A549 (cell line): ENCODE data around the gene ASIC2. TPM values are rescaled to one million over a fixed set of nuclear protein-coding genes. Genes with fewer than 3 reads are reported as not detected.

Source experiments
- ATAC-seq, 2 experiments: fragments of 200-7000 bp in 1 of 2; fragments of >200 bp in 1 of 2; cut with Nextera tagmentation in 1 of 2; cut with Tn5 transposase in 1 of 2; 3 replicates each; pipeline versions ENCODE4 v1.8.0 to v1.9.1; 2018 to 2020; ENCODE audit warnings: mild to moderate bottlenecking in 1 of 2, moderate library complexity in 1 of 2
- CTCF ChIA-PET: fragments of 300-600 bp; sonication (Branson Sonifier 250); formaldehyde crosslinking; extraction: SDS; loops from one replicate; lab custom pipeline; 2021; ENCODE audit warnings: antibody characterized with exemption, inconsistent platforms; lab: Yijun Ruan, JAX
- POLR2A ChIA-PET: fragments of 350-600 bp; formaldehyde crosslinking; extraction: SDS; loops from one replicate; lab custom pipeline; 2021; ENCODE audit warnings: antibody characterized with exemption, inconsistent platforms; lab: Yijun Ruan, JAX
- DNase-seq, 2 experiments: peaks; one replicate each; pipeline versions ENCODE4 v3.0.0 to v3.0.0-alpha.2; 2011 to 2016; ENCODE audit warnings: low read depth in 1 of 2, low spot score in 1 of 2
- FAIRE-seq: peaks from 2 replicates; lab custom pipeline; 2011; peaks lifted over from hg19 to GRCh38; lab: Jason Lieb, UNC
- H3K27ac ChIP-seq, 2 experiments: fragments of >200 bp; sonication (Bioruptor Twin); formaldehyde crosslinking; 3 replicates each; pipeline ENCODE4 v1.5.1; 2016 to 2017
- H3K4me1 ChIP-seq: fragments of >200 bp; sonication (Bioruptor Twin); formaldehyde crosslinking; 3 replicates; pipeline ENCODE4 v1.6.1; 2016
- H3K4me2 ChIP-seq: fragments of >200 bp; sonication (Bioruptor Twin); formaldehyde crosslinking; 3 replicates; pipeline ENCODE4 v1.6.1; 2016
- H3K4me3 ChIP-seq: fragments of >200 bp; sonication (Bioruptor Twin); formaldehyde crosslinking; 3 replicates; pipeline ENCODE4 v1.5.1; 2016
- H3K9me3 ChIP-seq: fragments of >200 bp; sonication (Bioruptor Twin); formaldehyde crosslinking; 3 replicates; pipeline ENCODE4 v1.6.1; 2016
- BHLHE40 ChIP-seq: IDR thresholded peaks from 2 replicates; pipeline ENCODE4 v1.6.1; 2012; ENCODE audit warnings: low read depth, low read length, inconsistent platforms
- CBX8 ChIP-seq: fragments of 200-600 bp; sonication (generic); IDR thresholded peaks from 2 replicates; pipeline ENCODE4 v1.6.1; 2016
- CEBPB ChIP-seq, 2 experiments: fragments of >200 bp in 1 of 2; sonication (Bioruptor Twin) in 1 of 2; formaldehyde crosslinking in 1 of 2; IDR thresholded peaks; 2 replicates each; pipeline ENCODE4 v1.6.1; 2012 to 2016
- FOXS1 ChIP-seq: fragments of 250-450 bp; sonication (Bioruptor Pico); IDR thresholded peaks from 2 replicates; pipeline ENCODE4 v1.5.0; 2020; ENCODE audit warnings: mild to moderate bottlenecking, moderate library complexity
- HDAC2 ChIP-seq: fragments of 200-600 bp; sonication (generic); IDR thresholded peaks from 2 replicates; pipeline ENCODE4 v1.6.1; 2016
- HOXB13 ChIP-seq: fragments of 250-450 bp; sonication (Bioruptor Pico); IDR thresholded peaks from 2 replicates; pipeline ENCODE4 v1.5.0; 2020; ENCODE audit warnings: low read depth, mild to moderate bottlenecking, moderate library complexity
- HOXB5 ChIP-seq: fragments of 250-450 bp; sonication (Bioruptor Pico); IDR thresholded peaks from 2 replicates; pipeline ENCODE4 v1.5.0; 2020; ENCODE audit warnings: mild to moderate bottlenecking, moderate library complexity
- KDM1A ChIP-seq: fragments of 200-600 bp; sonication (generic); IDR thresholded peaks from 2 replicates; pipeline ENCODE4 v1.6.1; 2016; ENCODE audit warnings: low read depth, mild to moderate bottlenecking
- KDM5A ChIP-seq: fragments of 200-600 bp; sonication (generic); IDR thresholded peaks from 2 replicates; pipeline ENCODE4 v1.6.1; 2016; ENCODE audit warnings: antibody characterized with exemption, mild to moderate bottlenecking
- MYC ChIP-seq: IDR thresholded peaks from 2 replicates; pipeline ENCODE4 v1.6.1; 2012; ENCODE audit warnings: mild to moderate bottlenecking, inconsistent platforms, low read length, improper control_type of control experiment, borderline replicate concordance
- NR3C1 ChIP-seq: fragments of >200 bp; sonication (Bioruptor Twin); formaldehyde crosslinking; IDR thresholded peaks from 3 replicates; pipeline ENCODE4 v1.6.1; 2017
- PHF8 ChIP-seq: fragments of 200-600 bp; sonication (generic); IDR thresholded peaks from 2 replicates; pipeline ENCODE4 v1.6.1; 2016; ENCODE audit warnings: low read depth, mild to moderate bottlenecking, antibody characterized with exemption, moderate library complexity, borderline replicate concordance
- POLR2AphosphoS2 ChIP-seq: conservative IDR thresholded peaks from 2 replicates; pipeline ENCODE4 v1.6.1; 2012; ENCODE audit warnings: low read length, improper control_type of control experiment, inconsistent platforms
- RAD21 ChIP-seq, 2 experiments: fragments of >200 bp in 1 of 2; sonication (Bioruptor Twin) in 1 of 2; formaldehyde crosslinking in 1 of 2; IDR thresholded peaks in 1 of 2; conservative IDR thresholded peaks in 1 of 2; 2 replicates in 1 of 2; 3 replicates in 1 of 2; pipeline ENCODE4 v1.6.1; 2012 to 2018; ENCODE audit warnings: inconsistent platforms in 1 of 2
- RCOR1 ChIP-seq: fragments of 150-350 bp; IDR thresholded peaks from 2 replicates; pipeline ENCODE4 v1.6.1; 2014; ENCODE audit warnings: antibody characterized with exemption, low read length, low read depth
- RFX5 ChIP-seq: fragments of 450-650 bp; IDR thresholded peaks from 2 replicates; pipeline ENCODE4 v1.7.1; 2014; ENCODE audit warnings: antibody characterized with exemption, mild to moderate bottlenecking, moderate library complexity
- SMC3 ChIP-seq: fragments of >200 bp; sonication (Bioruptor Twin); formaldehyde crosslinking; IDR thresholded peaks from 3 replicates; pipeline ENCODE4 v1.6.1; 2018; ENCODE audit warnings: inconsistent platforms
- TFCP2L1 ChIP-seq: fragments of 250-450 bp; sonication (Bioruptor Pico); IDR thresholded peaks from 2 replicates; pipeline ENCODE4 v1.5.0; 2021; ENCODE audit warnings: mild to moderate bottlenecking
- ZC3H11A ChIP-seq: fragments of 450-650 bp; IDR thresholded peaks from 2 replicates; pipeline ENCODE4 v1.6.1; 2014; ENCODE audit warnings: antibody characterized with exemption, mild to moderate bottlenecking
- WGBS: methylation state at CpG from one replicate; pipeline ENCODE4 v1.1.6; 2017; ENCODE audit errors: missing lambda C conversion rate; 5-methylcytosine and 5-hydroxymethylcytosine counted together
- polyA plus RNA-seq, 4 experiments: library from polyadenylated mRNA; depleted of rRNA in 3 of 4; stranded (reverse); fragments of >200 nt; fragmentation: RNase III in 1 of 4; extraction: RNeasy Plus Mini Kit Qiagen cat#74134 plus additional on column Dnase treatment in 1 of 4; gene quantifications; 2 replicates in 3 of 4; 3 replicates in 1 of 4; pipeline ENCODE4 v1.2.3, GENCODE V29; 2011 to 2017
- TF ChIP-seq, protein P1 (sequence below): fragments of 250-450 bp; sonication (Bioruptor Pico); IDR thresholded peaks from 2 replicates; pipeline ENCODE4 v1.5.0; 2021; ENCODE audit warnings: mild to moderate bottlenecking, moderate library complexity, borderline replicate concordance
- TF ChIP-seq, protein P2 (sequence below): fragments of 150-350 bp; IDR thresholded peaks from 2 replicates; pipeline ENCODE4 v1.6.1; 2014; ENCODE audit warnings: low read depth, mild to moderate bottlenecking, low read length
- TF ChIP-seq, protein P3 (sequence below): IDR thresholded peaks from 2 replicates; pipeline ENCODE4 v1.6.1; 2012

ASIC2 gene
- polyA plus RNA-seq, 2 of the 4 experiments (the other 2 are of a cell fraction), result 1.5 to 1.9 TPM

DNA sequence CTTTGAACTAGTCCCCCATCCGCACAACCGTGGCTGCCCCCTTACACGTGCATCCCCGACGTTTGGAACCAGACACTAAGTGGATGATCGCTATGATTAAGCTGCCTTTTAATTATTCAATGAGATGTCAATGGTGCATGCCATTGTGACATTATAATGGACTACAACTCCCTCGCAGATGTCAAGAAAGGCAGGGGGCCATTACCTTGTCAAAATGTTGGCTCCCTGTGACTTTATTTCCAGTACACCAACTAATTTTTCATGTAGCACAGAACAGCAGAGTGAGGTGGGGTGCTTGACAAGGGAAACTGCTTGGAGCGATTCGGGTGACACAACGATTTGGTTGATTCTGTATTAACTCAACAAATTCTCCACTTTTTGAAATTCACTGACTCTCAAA, 26.5 kb downstream of the ASIC2 start:
- WGBS, result 83% methylated on average over 10 of the region's 10 CpGs
- Histone ChIP-seq H3K27ac (peak overlapping the region; percentile 26 to 63; a peak in 4 of 6 replicates), H3K9me3 (no peaks in the 10 kb centered on the region), H3K4me2 (peak overlapping the region; percentile 68), H3K4me1 (peaks cover 28% of the 10 kb centered on the region), H3K4me3 (no peak overlapping the region)
- FAIRE-seq (no peak), DNase-seq (no peak), ATAC-seq (no peak)
- no peak for TF ChIP-seq KDM5A
- POLR2A ChIA-PET, result no interaction called here
- CTCF ChIA-PET, result interaction anchor here (1.8 to 3.5 kb wide), 2 partner anchors 24 to 268 kb away, joined by 4 to 20 read pairs; no protein-coding TSS in a partner anchor

DNA sequence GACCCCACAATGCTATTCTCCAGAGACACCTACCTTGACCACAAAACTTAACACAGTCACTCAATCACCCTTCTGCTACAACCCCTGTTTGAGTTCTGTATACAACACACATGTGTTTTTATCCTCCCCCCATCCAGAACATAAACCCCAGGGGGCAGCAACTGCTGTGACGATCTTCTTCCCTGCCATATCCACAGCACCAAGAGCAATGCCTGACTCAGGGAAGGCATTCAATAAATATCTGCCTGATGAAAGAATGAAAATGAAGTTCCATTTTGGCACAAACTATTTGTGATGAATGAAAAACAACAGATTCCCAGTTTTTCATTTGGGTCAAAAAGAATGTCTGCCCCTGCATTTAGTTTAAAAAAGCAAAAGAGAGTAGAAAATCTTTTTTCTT, 27.0 kb downstream of the ASIC2 start:
- DNase-seq (no peak), FAIRE-seq (peak; percentile 36), ATAC-seq (no peak)
- peak overlapping the region; percentile 10 to 63; a peak in 3 of 6 replicates for H3K27ac ChIP-seq
- H3K4me3 ChIP-seq, result no peak overlapping the region
- H3K9me3 ChIP-seq, result no peaks in the 10 kb centered on the region
- no peak overlapping the region; the same call in 2 of the 3 replicates for H3K4me2 ChIP-seq
- 77% methylated on average over 1 of the region's 1 CpG for WGBS
- no peak for TF ChIP-seq HDAC2
- ChIA-PET CTCF (interaction anchor here (3.5 kb wide), 1 partner anchor 25 kb away, joined by 20 read pairs; no protein-coding TSS in a partner anchor), POLR2A (no interaction called here)
- H3K4me1 ChIP-seq, result peaks cover 28% of the 10 kb centered on the region

DNA sequence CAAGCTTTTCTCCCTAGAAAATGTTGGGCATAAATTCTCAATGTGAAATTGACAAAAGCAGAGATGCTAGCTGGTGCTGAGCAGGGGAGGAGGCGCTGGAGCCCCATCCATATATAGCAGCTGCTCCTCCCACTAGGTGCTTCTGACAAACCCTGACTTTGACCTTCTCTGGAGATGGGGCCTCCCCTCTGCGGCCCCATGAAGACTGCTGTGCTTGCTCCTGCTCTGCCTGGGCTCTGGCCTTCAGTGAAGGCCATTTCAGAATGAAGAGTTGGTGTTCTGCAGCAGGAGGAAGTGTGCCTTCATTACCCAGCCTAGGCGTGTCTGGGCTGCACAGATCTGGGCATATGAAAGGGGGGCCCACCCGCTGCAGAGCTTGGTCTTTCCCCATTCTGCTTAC, 29.7 kb downstream of the ASIC2 start:
- TF ChIP-seq MYC (no peak), FOXS1 (CRISPR knock-in tag) (no peak), RAD21 (conservative IDR thresholded peaks at IDR 0.05 in 1 of 2, IDR thresholded peaks at IDR 0.05 in 1 of 2) (no peak), HOXB5 (CRISPR knock-in tag) (no peak)
- Histone ChIP-seq H3K9me3 (no peaks in the 10 kb centered on the region), H3K4me1 (peaks cover 28% of the 10 kb centered on the region), H3K4me3 (no peak overlapping the region), H3K27ac (no peak overlapping the region), H3K4me2 (no peak overlapping the region)
- DNase-seq (no peak), ATAC-seq (no peak), FAIRE-seq (no peak)
- ChIA-PET CTCF (interaction anchor here (0.9 to 3.4 kb wide), 6 partner anchors 9 to 45 kb away, joined by 3 to 18 read pairs (median 4); partner anchors contain the start of gene ASIC2), POLR2A (no interaction called here)
- 81% methylated on average over 4 of the region's 4 CpGs for WGBS

DNA sequence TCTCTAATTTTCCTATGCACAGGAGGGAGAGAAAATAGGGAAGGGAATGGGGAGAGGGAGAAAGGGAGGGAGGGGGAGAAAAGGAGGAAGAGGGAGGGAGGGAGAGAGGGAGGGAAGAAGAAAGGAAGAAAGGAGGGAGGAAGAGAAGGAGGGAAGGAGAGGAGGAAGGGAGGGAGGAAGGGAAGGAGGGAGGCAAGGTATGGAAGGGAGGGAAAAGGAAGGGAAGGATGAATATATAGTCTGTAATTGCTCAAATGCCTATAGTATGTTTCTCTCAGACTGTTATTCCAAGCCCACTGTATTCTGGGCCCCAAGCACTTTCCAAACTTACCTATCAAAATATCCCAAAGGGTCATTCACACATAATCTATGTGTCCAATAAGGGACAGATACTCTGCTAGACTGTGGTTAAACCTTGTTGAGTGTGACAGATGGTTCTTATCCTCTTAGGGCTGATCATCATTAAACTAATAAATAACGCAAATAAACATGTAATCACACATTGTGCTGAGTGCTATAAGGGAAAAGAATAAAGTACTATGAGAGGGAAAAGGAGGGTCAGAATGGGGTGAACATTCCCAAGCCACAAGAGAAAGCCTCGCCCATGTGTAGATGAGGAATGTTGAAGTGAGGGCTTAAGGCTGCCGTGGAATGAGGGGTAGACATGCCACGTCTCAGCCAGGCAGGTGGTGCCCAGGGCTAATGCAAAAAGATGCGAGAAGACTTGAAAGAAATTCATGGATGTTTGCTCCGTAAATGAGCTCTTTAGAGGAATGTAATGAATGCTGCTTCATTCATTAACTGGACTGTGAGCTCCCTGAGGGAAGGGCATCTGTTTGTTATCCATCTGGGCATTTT, 30.6 kb downstream of the ASIC2 start:
- ATAC-seq, result no peak
- no peak overlapping the region for H3K27ac ChIP-seq
- no peak overlapping the region for H3K4me3 ChIP-seq
- H3K9me3 ChIP-seq, result no peaks in the 10 kb centered on the region
- no peak overlapping the region for H3K4me2 ChIP-seq
- DNase-seq, result peak in 1 of 2 experiments; percentile 17
- peaks cover 23% of the 10 kb centered on the region for H3K4me1 ChIP-seq
- FAIRE-seq, result peak; percentile 36
- TF ChIP-seq HOXB13 (no peak), NR3C1 (no peak), RCOR1 (no peak), TFCP2L1 (CRISPR knock-in tag) (no peak), MYC (no peak)
- TF ChIP-seq, protein P1, sequence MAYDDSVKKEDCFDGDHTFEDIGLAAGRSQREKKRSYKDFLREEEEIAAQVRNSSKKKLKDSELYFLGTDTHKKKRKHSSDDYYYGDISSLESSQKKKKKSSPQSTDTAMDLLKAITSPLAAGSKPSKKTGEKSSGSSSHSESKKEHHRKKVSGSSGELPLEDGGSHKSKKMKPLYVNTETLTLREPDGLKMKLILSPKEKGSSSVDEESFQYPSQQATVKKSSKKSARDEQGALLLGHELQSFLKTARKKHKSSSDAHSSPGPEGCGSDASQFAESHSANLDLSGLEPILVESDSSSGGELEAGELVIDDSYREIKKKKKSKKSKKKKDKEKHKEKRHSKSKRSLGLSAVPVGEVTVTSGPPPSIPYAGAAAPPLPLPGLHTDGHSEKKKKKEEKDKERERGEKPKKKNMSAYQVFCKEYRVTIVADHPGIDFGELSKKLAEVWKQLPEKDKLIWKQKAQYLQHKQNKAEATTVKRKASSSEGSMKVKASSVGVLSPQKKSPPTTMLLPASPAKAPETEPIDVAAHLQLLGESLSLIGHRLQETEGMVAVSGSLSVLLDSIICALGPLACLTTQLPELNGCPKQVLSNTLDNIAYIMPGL (CRISPR knock-in tag), result no peak
- ChIA-PET POLR2A (no interaction called here), CTCF (interaction anchor here (1.0 to 3.4 kb wide), 5 partner anchors 10 to 29 kb away, joined by 3 to 18 read pairs (median 4); partner anchors contain the start of gene ASIC2)
- WGBS, result 65% methylated on average over 6 of the region's 6 CpGs

DNA sequence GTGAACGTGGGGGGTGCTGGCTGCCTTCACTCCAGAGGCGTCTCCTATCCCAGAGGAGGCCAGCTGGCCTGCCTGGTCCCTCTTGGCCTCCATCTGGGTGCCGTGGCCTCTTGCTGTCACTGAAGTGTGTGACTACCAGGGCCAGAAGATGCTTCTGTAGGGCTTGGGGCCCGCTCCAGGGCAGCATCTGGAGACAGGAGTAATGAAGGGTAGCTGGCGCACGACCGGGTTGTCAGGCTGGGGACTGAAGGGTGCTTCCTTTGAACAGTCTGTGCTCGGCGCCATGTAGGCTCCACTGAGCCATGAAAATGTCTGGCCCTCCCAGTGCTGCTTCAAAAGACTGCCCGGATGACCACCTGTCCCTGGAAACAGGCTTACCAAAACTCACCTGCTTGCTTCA, 31.3 kb downstream of the ASIC2 start:
- ATAC-seq (no peak), FAIRE-seq (no peak), DNase-seq (no peak)
- ChIA-PET CTCF (interaction anchor here (1.0 to 2.4 kb wide), 4 partner anchors 9 to 30 kb away, joined by 3 to 17 read pairs (median 4); partner anchors contain the start of gene ASIC2), POLR2A (no interaction called here)
- Histone ChIP-seq H3K9me3 (no peaks in the 10 kb centered on the region), H3K4me2 (no peak overlapping the region)
- TF ChIP-seq, protein P2, sequence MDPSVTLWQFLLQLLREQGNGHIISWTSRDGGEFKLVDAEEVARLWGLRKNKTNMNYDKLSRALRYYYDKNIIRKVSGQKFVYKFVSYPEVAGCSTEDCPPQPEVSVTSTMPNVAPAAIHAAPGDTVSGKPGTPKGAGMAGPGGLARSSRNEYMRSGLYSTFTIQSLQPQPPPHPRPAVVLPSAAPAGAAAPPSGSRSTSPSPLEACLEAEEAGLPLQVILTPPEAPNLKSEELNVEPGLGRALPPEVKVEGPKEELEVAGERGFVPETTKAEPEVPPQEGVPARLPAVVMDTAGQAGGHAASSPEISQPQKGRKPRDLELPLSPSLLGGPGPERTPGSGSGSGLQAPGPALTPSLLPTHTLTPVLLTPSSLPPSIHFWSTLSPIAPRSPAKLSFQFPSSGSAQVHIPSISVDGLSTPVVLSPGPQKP, result no peak
- TF ChIP-seq ZC3H11A (no peak), KDM1A (no peak), HOXB13 (no peak), POLR2AphosphoS2 (no peak), SMC3 (no peak), CEBPB (IDR thresholded peaks at IDR 0.05) (no peak), CBX8 (no peak), PHF8 (no peak), RCOR1 (no peak), FOXS1 (CRISPR knock-in tag) (no peak), HOXB5 (CRISPR knock-in tag) (no peak), BHLHE40 (no peak), RFX5 (no peak)
- TF ChIP-seq, protein P3, sequence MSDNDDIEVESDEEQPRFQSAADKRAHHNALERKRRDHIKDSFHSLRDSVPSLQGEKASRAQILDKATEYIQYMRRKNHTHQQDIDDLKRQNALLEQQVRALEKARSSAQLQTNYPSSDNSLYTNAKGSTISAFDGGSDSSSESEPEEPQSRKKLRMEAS, result no peak
- TF ChIP-seq, all 56 proteins: peak for 0
- H3K27ac ChIP-seq, result no peak overlapping the region
- WGBS, result 67% methylated on average over 10 of the region's 10 CpGs
- peaks cover 16% of the 10 kb centered on the region for H3K4me1 ChIP-seq
- no peak overlapping the region for H3K4me3 ChIP-seq
